Nephron (organoid): ENCODE data around the gene CYP11A1.

Experiments used
- H3K27ac Mint-ChIP-seq, 3 experiments: 2 replicates each; pipeline ENCODE4 v1.8.0; 2020; ENCODE audit warnings: mixed read lengths in 3 of 3, mild to moderate bottlenecking in 2 of 3, moderate library complexity in 1 of 3
- H3K27me3 Mint-ChIP-seq: 2 replicates; pipeline ENCODE4 v1.8.0; 2021; ENCODE audit warnings: low read depth, mild to moderate bottlenecking, moderate library complexity, mixed read lengths
- H3K36me3 Mint-ChIP-seq: 2 replicates; pipeline ENCODE4 v1.8.0; 2020; ENCODE audit warnings: low read depth, mixed read lengths
- H3K4me1 Mint-ChIP-seq: 2 replicates; pipeline ENCODE4 v1.8.0; 2020; ENCODE audit warnings: mixed read lengths
- H3K4me3 Mint-ChIP-seq, 3 experiments: 2 replicates each; pipeline ENCODE4 v1.8.0; 2020; ENCODE audit warnings: mild to moderate bottlenecking in 3 of 3, mixed read lengths in 3 of 3, moderate library complexity in 2 of 3
- H3K9me3 Mint-ChIP-seq: 2 replicates; pipeline ENCODE4 v1.8.0; 2020; ENCODE audit warnings: mixed read lengths
- CTCF ChIP-seq, 3 experiments: fragments of 200-600 bp; sonication (generic); IDR thresholded peaks; one replicate each; pipeline ENCODE4 v1.5.0; 2021; ENCODE audit warnings: antibody characterized with exemption in 3 of 3; ENCODE audit not compliant: unreplicated experiment in 3 of 3

Gene CYP11A1

GRCh38 chr15:74381190-74381453, 13.7 kb upstream of the CYP11A1 start:
- no peak overlapping the region for H3K4me3 Mint-ChIP-seq
- no peaks in the 10 kb centered on the region for H3K9me3 Mint-ChIP-seq
- H3K27me3 Mint-ChIP-seq = peaks cover 11% of the 10 kb centered on the region
- no peak for TF ChIP-seq CTCF (IDR thresholded peaks at IDR 0.05; ENCODE audit: unreplicated experiment in 3 of 3)
- H3K27ac Mint-ChIP-seq = peak overlapping the region in 2 of 3 experiments; percentile 24 to 64
- H3K36me3 Mint-ChIP-seq = no peaks in the 10 kb centered on the region
- H3K4me1 Mint-ChIP-seq = peaks cover 40% of the 10 kb centered on the region

- TF ChIP-seq CTCF (IDR thresholded peaks at IDR 0.05; ENCODE audit: unreplicated experiment in 3 of 3) = no peak
- H3K27me3 Mint-ChIP-seq = peaks cover 7% of the 10 kb centered on the region
- H3K4me1 Mint-ChIP-seq = peaks cover 35% of the 10 kb centered on the region
- no peaks in the 10 kb centered on the region for H3K36me3 Mint-ChIP-seq
- peak overlapping the region in 1 of 3 experiments; percentile 26 for H3K27ac Mint-ChIP-seq
- no peaks in the 10 kb centered on the region for H3K9me3 Mint-ChIP-seq
- no peak overlapping the region for H3K4me3 Mint-ChIP-seq
Measured at GRCh38 chr15:74380361-74381189, 13.1 kb upstream of the CYP11A1 start.

DNA sequence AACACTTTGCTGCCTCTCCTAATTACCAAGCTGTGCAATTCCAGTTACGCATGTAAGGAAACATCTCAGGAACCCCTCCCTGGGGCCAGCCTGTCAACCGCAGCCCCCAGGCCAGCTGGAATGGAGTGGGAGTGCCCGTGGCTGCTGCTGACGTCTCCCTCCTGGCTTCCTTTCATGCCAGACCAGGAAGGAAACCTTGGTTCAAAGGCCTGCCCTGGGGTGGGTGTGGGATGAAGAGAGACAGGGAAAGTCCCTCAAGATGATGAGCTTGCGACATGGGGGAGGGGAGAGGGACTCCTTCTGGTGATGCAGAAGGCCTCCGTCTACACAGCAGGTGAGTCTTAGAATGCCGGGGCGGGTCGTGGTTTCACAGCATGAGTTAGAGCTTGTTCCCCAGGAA, 11.4 kb upstream of the CYP11A1 start:
- H3K27me3 Mint-ChIP-seq = peaks cover 11% of the 10 kb centered on the region
- peaks cover 26% of the 10 kb centered on the region for H3K4me1 Mint-ChIP-seq
- H3K36me3 Mint-ChIP-seq = no peaks in the 10 kb centered on the region
- H3K9me3 Mint-ChIP-seq = no peaks in the 10 kb centered on the region
- no peak for TF ChIP-seq CTCF (IDR thresholded peaks at IDR 0.05; ENCODE audit: unreplicated experiment in 3 of 3)
- H3K4me3 Mint-ChIP-seq = peak overlapping the region in 2 of 3 experiments; percentile 4 to 29
- H3K27ac Mint-ChIP-seq = peak overlapping the region; percentile 54 to 86 (median 75)

DNA sequence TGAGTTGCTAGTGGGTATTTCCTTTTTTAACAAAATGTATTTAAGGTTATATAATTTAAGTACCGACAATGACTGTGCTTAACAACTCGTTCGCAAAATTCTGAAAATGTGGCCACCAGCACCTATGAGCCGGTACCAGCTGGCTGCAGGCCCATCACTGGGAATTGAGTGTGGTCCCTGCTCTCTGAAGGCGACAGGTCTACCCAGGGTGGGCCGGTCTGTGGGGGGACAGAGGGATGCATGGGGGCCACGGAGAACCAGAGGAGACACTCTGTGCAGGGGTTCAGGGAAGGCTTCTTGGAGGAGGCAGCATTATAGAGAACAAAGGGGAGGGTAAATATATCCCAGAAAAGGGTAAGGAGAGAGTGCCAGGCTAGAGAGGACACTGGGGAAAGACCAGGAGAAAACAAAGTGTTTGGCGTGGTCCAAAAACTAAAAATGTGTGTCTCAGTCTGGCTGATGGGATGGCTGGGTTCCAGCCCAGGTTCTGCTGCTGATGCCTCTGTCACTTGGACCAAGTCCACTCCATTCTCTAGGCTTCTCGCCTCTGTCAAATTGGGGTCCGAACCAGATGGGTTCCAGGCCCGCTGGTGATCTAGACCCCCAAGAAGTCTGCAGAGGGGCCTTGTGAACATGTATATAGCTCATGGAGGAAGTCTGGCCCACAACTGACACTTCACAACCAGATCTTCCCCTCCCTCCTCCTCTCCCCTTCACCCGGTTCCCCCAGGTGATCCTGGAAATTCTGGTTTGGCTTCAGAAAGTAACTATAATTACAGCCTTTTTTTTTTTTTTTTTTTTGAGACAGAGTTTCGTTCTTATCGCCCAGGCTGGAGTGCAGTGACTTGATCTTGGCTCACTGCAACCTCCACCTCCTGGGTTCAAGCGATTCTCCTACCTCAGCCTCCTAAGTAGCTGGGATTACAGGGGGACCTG, 10.7 kb upstream of the CYP11A1 start:
- Mint-ChIP-seq H3K27ac (peak overlapping the region; percentile 54 to 86 (median 75)), H3K4me1 (peaks cover 21% of the 10 kb centered on the region), H3K36me3 (no peaks in the 10 kb centered on the region), H3K4me3 (peak overlapping the region in 2 of 3 experiments; percentile 4 to 29), H3K27me3 (peaks cover 13% of the 10 kb centered on the region), H3K9me3 (no peaks in the 10 kb centered on the region)
- no peak for TF ChIP-seq CTCF (IDR thresholded peaks at IDR 0.05; ENCODE audit: unreplicated experiment in 3 of 3)

GRCh38 chr15:74376825-74377581, 9.6 kb upstream of the CYP11A1 start:
- Mint-ChIP-seq H3K27ac (no peak overlapping the region), H3K27me3 (peaks cover 21% of the 10 kb centered on the region), H3K4me3 (no peak overlapping the region), H3K9me3 (no peaks in the 10 kb centered on the region), H3K4me1 (peaks cover 16% of the 10 kb centered on the region), H3K36me3 (no peaks in the 10 kb centered on the region)
- no peak for TF ChIP-seq CTCF (IDR thresholded peaks at IDR 0.05; ENCODE audit: unreplicated experiment in 3 of 3)
